ENCODE measurements around the gene ATP4A.

Gene ATP4A

DNA sequence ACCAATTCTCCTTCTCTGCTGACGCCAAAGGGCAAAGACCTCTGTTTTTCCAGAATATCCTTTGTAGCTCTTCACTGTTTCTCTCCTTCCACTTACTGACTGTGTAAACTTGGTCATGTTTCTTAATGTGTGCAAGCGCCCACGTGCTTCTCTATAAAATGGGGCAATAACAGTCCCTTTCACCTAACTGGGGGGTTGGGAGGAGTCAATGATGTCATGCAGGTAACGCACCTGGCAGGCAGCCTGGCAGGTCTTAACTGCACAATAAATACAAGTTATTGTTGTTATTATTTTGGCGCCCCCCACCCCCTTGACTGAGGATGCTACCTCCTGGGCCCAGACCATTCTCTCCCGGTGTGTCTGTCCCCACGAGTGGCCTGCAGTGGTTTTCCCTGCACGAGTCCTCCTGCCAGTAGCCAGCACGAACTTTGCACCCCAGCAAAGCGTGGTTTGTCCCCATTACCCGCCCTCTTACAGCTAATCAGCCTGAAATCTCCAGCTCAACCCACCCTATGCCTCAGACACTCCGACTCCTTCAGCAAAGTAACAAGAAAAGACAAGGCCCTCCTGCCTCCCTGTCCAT is 40.6 kb downstream of the ATP4A start:
- POLR2A ChIA-PET: no interaction called here
- TF ChIP-seq, protein P1, sequence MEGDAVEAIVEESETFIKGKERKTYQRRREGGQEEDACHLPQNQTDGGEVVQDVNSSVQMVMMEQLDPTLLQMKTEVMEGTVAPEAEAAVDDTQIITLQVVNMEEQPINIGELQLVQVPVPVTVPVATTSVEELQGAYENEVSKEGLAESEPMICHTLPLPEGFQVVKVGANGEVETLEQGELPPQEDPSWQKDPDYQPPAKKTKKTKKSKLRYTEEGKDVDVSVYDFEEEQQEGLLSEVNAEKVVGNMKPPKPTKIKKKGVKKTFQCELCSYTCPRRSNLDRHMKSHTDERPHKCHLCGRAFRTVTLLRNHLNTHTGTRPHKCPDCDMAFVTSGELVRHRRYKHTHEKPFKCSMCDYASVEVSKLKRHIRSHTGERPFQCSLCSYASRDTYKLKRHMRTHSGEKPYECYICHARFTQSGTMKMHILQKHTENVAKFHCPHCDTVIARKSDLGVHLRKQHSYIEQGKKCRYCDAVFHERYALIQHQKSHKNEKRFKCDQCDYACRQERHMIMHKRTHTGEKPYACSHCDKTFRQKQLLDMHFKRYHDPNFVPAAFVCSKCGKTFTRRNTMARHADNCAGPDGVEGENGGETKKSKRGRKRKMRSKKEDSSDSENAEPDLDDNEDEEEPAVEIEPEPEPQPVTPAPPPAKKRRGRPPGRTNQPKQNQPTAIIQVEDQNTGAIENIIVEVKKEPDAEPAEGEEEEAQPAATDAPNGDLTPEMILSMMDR (IDR thresholded peaks at IDR 0.05; ENCODE audit: control extremely low read depth, extremely low read depth, low read depth, missing control alignments): no peak
- no peak for DNase-seq (ENCODE audit: extremely low spot score)
- CTCF ChIA-PET: interaction anchor here (1.0 kb wide), 1 partner anchor 13 kb away, joined by 4 read pairs; no protein-coding TSS in a partner anchor

DNA sequence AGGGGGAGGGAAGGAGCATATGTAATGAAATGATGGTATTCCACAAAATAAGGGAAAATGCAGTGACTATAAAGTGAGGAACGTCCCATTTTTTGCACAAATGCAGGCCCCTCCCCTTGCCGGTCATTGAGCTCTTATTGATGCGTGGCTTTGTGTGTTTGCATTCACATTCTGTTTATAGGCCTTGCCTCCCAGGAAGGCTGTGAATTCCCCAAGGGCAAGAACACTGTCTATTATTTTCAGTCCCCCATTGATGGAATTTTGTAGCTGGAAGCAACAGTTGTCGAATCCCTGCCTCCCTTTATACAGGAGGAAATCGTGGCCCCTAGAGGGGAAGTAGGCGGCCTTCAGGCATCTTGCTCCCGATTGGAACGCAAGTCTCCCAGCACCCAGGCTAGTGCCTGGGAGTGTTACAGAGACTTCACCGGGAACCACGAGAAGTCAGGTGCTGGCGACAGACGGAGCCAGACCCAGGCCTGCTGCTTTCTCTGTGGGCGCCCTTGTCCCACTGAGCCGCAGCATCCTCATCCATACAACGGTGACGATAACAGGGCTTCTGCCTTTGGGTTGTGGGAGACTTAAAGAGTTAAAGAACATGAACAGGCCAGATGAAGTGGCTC is 42.2 kb downstream of the ATP4A start:
- ChIA-PET POLR2A (no interaction called here), CTCF (interaction anchor here (2.0 to 4.5 kb wide), 3 partner anchors 11 to 27 kb away, joined by 4 to 24 read pairs (median 6); no protein-coding TSS in a partner anchor)
- DNase-seq (ENCODE audit: extremely low spot score): no peak
- TF ChIP-seq, protein P1 (IDR thresholded peaks at IDR 0.05; ENCODE audit: control extremely low read depth, extremely low read depth, low read depth, missing control alignments): no peak

DNA sequence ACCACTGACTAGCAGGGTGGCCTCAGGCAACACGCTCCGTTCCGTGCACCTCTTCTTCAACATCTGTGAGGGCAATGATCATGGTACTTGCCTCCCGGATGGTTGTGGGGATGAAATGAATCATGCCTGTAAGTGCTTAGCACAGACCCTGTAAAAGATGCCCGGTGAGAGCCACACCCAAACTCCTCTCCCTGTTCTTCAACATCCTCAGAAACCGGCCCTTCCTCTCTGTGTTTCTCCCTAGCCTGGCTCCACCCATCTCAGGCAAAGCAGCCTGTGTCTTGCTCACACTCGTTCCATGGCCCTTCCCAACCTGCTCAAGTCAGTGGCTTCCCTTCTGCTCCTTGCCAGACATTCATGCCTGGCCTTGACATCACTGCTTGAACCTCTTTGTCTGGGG is 44.2 kb downstream of the ATP4A start:
- POLR2A ChIA-PET: no interaction called here
- CTCF ChIA-PET: interaction anchor here (2.0 to 4.5 kb wide), 3 partner anchors 9 to 29 kb away, joined by 4 to 24 read pairs (median 6); no protein-coding TSS in a partner anchor
- no peak for DNase-seq (ENCODE audit: extremely low spot score)
- TF ChIP-seq, protein P1 (IDR thresholded peaks at IDR 0.05; ENCODE audit: control extremely low read depth, extremely low read depth, low read depth, missing control alignments): no peak

DNA sequence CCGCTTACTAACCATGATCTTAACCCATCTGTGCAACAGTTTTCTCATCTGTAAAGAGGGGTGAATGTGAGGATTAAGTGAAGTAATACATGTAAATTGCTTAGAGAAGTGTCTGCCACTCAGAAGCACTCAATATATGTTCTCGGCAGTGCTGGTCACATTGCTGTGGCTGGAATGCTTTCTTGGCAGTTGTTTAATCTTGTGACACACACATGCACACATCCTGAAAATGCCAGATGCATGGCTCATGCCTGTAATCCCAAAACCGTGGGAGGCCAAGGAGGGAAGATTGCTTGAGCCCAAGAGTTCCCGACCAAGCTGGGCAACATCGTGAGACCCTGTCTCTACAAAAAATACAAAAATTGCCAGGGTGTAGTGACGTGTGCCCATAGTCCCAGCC is 45.1 kb downstream of the ATP4A start:
- ChIA-PET CTCF (interaction anchor here (4.5 kb wide), 1 partner anchor 8 kb away, joined by 24 read pairs; no protein-coding TSS in a partner anchor), POLR2A (no interaction called here)
- TF ChIP-seq, protein P1 (IDR thresholded peaks at IDR 0.05; ENCODE audit: control extremely low read depth, extremely low read depth, low read depth, missing control alignments): no peak
- DNase-seq (ENCODE audit: extremely low spot score): no peak

DNA sequence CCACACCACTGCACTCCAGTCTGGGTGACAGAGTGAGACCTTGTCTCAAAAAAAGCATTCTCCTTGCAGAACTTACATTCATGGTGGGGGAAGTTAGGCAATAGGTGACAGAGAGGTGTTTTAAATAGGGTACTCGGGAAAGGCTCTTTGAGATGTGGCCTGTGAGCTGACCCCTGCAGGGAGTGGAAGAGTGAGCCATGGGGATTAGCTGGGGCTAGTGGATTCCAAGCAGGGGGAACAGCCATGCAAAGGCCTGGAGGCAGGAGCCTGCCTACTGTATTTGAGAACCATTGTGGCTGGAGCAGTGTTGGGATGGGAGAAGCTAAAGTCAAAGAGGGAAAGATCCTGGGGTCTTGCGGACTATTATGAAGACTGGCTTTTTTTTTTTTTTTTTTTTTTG is 46.1 kb downstream of the ATP4A start:
- CTCF ChIA-PET: interaction anchor here (1.0 to 2.6 kb wide), 5 partner anchors 12 to 164 kb away, joined by 3 to 9 read pairs (median 3); partner anchors contain the start of gene ATP4A
- DNase-seq (ENCODE audit: extremely low spot score): no peak
- POLR2A ChIA-PET: no interaction called here
- TF ChIP-seq, protein P1 (IDR thresholded peaks at IDR 0.05; ENCODE audit: control extremely low read depth, extremely low read depth, low read depth, missing control alignments): no peak

DNA sequence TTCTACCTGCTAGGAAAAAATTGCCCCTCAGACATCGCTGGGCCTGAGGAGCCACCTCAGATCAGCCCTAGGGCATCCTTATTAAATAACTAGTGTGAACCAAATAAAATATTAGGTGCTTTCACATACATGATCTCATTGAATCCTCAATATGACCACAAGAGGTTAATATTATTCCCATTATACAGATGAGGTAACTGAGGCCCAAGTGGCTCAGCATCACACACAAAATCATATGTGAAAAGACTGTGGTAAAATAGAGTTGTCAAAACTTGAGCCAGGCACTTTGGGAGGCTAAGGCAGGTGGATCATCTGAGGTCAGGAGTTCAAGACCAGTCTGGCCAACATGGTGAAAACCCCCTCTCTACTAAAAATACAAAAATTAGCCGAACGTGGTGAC is 47.1 kb downstream of the ATP4A start:
- TF ChIP-seq, protein P1 (IDR thresholded peaks at IDR 0.05; ENCODE audit: control extremely low read depth, extremely low read depth, low read depth, missing control alignments): no peak
- POLR2A ChIA-PET: no interaction called here
- CTCF ChIA-PET: interaction anchor here (0.8 to 2.6 kb wide), 6 partner anchors 11 to 163 kb away, joined by 3 to 9 read pairs (median 3); no protein-coding TSS in a partner anchor
- DNase-seq (ENCODE audit: extremely low spot score): no peak

Measured in GM10248 (cell line).